GM18951 (cell line): ENCODE measurements around the gene MRLN.

Experiments used
- POLR2A ChIP-seq: IDR thresholded peaks from 4 replicates; pipeline ENCODE4 v1.6.1; 2011; ENCODE audit warnings: mild to moderate bottlenecking; ENCODE audit not compliant: insufficient read length, insufficient read depth; ENCODE audit errors: extremely low read depth
- in situ Hi-C: fragments of 300-500 bp; cut with MboI; formaldehyde crosslinking; loops from one replicate; pipeline ENCODE4 v1.12.0; 2022; ENCODE audit warnings: low sequenced_read_pairs, mixed read lengths, inconsistent platforms; ENCODE audit not compliant: unreplicated experiment

The MRLN gene

DNA sequence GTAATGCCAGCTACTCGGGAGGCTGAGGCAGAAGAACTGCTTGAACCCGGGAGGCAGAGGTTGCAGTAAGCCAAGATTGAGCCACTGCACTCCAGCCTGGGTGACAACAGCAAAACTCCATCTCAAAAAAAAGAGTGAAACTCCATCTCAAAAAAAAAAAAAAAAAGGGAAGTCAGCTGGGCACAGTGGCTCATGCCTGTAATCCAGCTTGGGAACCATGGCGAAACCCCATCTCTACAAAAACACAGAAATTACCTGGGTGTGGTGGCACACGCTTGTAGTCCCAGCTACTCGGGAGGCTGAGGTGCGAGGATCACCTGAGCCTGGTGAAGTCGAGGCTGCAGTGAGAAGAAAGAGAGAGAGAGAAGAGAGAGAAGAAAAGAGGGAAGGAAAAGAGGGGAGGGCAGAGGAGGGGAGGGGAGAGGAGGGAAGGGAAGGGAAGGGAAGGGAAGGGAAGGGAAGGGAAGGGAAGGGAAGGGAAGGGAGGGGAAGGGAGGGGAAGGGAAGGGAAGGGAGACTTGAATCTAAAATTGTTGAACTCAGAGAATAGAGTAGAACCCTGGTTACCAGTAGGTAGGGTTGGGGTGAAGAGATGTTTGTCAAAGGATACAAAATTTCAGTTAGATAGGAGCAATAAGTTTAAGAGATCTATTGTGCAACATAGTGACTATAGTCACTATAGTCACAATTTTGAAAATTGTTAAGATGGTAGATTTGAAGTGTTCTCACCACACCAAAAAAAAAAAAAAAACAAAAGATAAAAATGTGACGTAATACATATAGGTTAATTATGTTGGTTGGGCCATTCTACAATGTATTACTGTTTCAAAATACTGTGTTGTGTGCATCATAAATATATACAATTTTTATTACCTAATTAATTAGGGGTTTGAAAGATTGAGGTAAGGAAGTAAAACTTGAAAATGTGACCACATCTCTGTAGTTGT is 46.1 kb downstream of the MRLN start:
- in situ Hi-C loops, result no loop called here
- no peak for TF ChIP-seq POLR2A

DNA sequence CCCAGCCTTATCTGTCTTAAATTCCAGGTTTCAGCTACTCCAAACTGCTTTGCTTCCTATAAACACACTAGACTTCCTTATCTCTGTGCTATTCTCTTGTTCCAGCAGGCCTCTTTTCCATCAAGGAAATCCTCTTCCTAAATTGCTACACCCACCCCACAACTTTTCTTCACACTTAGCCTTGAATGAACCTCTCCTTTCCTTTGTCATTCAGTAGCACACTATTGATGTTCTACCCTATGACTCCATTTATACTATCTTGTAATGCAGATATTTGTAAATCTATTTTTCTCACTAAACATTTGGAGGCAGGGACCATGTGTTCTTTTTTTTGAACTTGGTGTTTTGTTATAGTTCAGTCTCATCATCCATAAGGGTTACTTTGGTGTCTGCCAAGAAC is 47.3 kb downstream of the MRLN start:
- no peak for TF ChIP-seq POLR2A
- in situ Hi-C loops, result no loop called here

DNA sequence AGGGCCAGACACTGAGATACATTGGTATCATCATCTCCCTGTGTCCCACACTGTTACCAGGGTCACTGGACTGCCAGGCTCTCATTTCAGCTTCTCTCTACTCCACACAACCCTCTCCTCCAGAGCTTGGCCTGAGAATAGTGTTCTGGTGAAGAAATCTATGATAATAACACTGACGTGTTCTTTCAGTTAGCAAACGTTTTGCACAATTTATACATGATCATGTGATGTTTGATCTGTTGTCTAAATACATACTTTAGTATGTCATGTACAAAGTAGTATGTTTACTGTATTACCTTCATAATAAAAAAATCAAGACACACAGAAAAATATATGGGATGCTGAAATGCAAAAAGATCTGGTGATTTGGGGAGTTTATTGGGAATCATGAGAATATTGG is 48.6 kb downstream of the MRLN start:
- in situ Hi-C loops, result no loop called here
- TF ChIP-seq POLR2A, result no peak

DNA sequence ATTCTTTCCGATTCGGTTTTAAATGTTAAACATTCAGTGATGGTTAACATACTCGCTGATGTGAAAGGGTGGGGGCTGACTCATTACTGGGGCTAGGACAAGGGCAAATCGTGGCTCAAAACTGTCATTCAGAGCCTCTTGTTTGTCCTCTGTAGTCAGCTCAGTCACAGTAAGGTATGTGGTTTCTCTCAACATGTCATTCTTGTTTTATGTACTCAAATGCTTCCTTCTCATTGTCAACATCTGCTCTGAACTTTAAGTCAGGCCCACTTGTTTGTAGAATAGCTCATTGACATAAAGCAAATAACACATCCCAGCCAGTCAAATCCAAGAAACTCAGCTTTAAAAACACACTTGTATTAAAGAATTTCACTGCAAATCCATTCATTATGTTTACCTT is 50.9 kb downstream of the MRLN start:
- TF ChIP-seq POLR2A, result no peak
- in situ Hi-C loops, result no loop called here

DNA sequence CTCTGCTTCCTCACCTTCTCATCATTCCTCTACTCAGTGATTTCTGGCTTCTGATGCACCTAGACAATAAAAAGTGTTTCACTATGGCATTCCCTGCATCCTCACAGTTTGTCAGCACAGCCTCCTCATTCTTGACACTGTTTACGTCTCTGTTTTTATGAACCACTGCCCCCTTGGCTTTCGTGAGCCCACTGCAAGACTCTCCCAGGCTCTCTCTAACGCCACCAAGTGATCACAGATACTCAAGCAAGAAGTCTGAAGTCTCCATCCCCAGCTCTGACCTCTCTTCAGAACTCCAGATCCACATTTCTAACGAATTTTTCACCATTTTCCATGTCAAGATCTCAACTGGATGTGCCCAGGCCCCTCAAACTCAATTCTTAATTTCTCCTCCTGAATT is 52.5 kb downstream of the MRLN start:
- no peak for TF ChIP-seq POLR2A
- in situ Hi-C loops, result no loop called here

DNA sequence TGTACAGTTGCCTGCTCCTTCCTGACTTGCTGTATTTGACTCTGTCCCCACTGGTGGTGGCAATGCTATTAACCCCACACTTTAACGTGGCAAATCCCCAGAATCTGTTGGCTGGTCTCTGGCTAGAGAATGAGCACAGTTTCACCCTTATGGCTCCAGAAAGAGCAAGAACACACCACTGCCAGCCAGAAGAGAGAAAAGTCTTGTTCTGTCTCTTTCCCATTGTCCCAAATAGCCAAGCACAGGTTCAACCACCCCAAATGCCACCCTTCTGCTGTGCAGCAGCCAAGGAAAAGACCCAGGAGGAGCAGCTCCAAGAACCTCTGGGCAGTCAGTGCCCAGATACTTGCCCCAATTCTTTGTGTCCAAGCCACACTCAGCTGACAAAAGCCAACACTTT is 54.9 kb downstream of the MRLN start:
- in situ Hi-C loops, result no loop called here
- TF ChIP-seq POLR2A, result no peak

DNA sequence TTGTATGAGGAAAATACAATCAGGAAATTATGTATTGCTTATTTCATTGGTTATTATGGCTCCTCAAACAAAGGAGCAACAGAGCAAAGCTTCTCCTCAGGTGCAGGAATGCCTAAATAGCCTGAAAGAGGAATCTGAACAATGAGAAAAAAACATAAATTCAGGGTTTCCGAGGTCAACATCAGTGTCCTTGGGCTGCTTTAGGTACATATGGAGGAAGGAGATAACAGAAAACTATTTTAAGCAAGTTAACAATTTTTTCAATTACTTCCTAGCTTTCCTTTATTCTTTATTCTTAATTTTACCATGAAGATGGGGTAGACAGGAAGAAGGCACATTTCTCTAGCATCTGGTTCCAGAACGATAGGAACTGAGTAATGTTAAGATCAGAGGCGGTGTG is 57.6 kb downstream of the MRLN start:
- no peak for TF ChIP-seq POLR2A
- in situ Hi-C loops, result no loop called here

DNA sequence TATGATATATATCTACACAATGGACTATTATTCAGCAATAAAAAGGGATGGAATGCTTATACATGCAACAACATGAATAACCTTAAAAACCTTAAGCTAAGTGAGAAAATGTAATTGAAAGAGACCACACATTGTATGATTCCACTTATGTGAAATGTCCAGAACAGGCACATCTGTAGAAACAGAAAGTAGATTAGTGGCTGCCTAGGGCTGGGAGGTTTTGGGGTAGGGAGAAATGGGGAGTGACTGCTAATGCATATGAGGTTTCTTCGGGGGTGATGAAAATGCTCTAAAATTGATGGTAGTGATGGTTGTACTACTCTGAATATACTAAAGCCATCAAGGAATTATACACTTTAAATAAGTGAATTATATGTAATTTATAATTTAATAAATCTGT is 58.3 kb downstream of the MRLN start:
- in situ Hi-C loops, result no loop called here
- TF ChIP-seq POLR2A, result no peak

DNA sequence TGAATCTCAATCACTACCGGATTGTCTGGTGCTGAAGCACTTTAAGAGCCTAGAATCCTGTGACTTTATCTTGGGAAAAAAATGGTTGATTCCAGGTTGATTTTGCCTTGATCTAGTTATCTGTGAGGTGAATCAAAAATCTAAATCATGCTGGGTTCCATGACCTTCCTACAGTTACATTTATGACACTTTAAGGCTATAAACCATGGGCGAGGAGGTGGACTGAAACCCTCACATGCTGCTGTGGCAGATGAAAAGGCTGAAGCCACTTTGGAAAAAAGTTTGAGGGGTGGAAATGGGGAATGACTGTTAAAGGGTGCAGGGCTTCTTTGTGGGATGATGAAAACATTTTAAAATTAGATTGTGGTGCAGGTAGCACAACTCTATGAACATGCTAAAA is 61.1 kb downstream of the MRLN start:
- in situ Hi-C loops, result no loop called here
- no peak for TF ChIP-seq POLR2A

DNA sequence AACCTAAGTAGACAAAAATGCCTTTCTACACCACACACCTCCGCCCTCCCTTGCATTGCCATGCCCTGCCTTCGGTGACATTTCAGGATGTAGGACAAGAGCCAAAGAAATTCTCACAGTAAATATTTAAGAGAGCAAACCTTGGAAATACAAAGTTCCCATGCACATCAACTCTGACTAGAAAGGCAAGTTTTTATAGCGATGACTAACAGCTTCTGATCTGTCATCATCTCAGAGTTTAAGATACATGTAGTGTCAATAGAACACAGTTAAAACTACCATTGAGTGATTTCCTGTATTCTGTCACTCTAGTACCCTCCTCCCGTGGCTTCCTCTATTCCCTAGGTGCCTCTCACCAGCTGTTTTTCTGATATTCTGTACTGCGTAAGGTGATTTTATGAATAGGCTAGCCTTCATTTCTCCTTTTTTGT is 64.3 kb downstream of the MRLN start:
- TF ChIP-seq POLR2A, result no peak
- in situ Hi-C loops, result no loop called here

DNA sequence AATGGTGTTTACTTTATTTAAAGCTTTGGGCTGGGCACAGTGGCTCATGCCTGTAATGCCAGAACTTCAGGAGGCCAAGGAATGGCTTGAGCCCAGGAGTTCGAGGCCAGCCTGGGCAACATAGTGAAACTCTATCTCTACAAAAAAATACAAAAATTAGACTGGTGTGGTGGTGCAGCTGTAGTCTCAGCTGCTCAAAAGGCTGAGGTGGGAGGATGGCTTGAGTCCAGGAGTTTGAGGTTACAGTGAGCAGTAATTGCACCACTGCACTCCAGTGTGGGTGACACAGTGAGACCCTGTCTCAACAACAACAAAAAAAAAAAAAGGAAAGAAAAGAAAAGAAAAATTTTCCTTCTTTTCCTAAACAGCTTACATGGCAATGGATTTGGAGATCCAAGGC is 65.6 kb downstream of the MRLN start:
- TF ChIP-seq POLR2A, result no peak
- in situ Hi-C loops, result no loop called here
